Measurements from ENCODE around the gene NAB1.
"Not testable (repeated sequence)": the region's sequence is repeated elsewhere in the genome, so short reads cannot be mapped to it uniquely, and the experiment has no call there.

The NAB1 gene, protein sequence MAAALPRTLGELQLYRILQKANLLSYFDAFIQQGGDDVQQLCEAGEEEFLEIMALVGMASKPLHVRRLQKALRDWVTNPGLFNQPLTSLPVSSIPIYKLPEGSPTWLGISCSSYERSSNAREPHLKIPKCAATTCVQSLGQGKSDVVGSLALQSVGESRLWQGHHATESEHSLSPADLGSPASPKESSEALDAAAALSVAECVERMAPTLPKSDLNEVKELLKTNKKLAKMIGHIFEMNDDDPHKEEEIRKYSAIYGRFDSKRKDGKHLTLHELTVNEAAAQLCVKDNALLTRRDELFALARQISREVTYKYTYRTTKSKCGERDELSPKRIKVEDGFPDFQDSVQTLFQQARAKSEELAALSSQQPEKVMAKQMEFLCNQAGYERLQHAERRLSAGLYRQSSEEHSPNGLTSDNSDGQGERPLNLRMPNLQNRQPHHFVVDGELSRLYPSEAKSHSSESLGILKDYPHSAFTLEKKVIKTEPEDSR

DNA sequence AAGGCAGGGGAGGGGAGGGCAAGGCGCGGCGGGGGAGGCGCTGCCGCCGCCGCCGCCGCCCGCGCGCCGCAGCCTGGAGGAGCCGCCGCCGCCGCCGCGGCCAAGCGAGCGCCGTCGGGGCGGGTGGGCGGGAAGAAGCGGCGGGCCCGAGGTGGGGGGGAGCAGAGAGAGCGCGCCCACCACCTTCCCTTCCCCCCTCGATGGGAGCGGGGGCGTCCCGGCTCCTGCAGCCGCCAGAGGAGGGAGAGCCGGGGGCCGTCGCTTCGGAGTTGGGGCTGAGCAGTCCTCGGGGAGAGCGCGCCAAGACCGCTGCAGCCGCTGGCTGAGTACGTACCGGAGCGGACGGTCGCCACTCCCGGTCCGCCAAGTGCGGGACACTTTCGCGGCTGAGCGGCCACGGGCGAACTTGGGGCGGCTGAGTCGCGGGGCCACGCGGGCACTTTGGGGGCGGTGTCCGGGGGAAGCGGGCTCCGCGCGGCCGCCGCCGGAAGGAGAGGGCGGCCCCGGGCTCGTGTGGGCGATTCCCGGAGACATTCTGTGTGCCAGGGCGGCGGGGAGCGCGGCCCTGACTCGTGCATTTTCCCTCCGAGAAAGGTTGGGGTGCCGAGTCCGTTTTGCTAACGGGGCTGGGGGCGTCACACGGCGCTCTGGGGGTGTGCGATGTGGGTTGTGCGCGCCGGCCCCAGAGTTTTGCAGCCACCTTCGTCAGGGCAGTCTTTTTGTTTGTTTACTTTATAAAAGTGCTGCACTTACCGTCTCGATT, at the start of gene NAB1:
NAB1 (plus strand) TSS at position 49 of the 763 bp plus-strand sequence. CDS start 10,094 bp downstream, outside the sequence.
- DNase-seq: peak; percentile 53

- DNase-seq: no peak
Observed at GRCh38 chr2:190599546-190600220, 49.2 kb upstream of the NAB1 start.

DNA sequence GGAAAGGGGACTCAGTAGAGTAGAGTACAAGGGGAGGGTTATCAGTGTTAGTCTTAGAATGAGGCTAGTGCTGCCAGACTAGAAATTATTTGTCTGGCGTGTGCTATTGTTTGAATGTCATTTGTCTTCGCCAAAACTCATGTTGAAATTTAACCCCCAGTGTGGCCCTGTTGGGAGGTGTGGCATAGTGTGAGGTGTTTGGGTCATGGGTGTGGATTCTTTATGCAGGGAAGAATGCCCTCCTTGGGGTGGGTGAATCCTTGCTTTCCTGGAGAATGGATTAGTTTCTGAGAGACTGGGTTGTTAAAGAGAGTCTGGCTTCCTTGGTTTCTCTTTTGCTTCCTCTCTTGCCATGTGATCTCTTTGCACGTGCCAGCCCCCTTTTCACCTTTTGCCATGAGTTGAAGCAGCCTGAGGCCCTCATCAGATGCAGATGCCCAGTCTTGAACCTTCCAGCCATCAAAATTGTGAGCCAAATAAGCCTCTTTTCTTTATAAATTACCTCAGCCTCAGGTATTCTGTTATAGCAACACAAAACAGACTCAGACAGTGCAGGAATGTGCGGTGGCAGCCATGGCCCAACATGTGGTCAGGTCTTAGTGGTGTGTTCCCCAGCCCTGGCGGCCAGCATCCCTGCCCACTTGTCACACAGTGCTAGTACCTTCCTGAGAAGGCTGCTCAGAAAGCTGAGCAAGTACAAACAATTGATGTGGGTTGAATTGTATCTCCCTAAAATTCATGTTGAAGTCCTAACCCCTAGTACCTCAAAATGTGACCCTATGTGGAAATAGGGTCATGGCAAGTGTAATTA, 48.4 kb upstream of the NAB1 start:
- DNase-seq: no peak

- no peak for DNase-seq
Observed at GRCh38 chr2:190603374-190603773, 45.5 kb upstream of the NAB1 start.

DNA sequence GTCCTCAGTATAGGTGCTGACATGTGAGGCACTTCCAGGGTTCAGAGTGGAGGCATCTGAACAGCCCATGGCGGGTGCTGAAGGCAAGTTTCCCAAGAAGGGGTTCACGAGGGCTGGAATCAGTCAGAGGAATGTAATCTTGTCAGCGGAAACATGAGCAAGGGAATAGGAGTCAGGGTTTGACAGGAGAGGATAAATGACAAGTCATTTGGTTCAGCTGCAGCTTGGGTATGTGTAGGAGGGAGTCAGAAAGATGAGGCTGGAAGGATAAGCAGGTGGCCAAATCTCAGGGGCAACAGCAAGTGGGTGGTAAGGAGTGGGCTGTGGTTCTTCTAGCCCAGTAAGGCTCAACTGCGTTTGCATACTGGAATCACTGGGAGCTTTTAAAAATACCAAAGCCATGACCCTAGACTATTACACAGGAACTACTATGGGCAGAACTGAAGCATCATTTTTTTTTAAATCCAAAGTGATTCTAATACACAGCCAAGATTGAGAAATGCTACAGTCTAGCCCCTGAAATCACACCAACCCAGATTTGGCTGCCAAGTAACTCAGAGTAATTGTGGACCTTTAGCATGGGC, 41.8 kb upstream of the NAB1 start:
- no peak for DNase-seq

DNA sequence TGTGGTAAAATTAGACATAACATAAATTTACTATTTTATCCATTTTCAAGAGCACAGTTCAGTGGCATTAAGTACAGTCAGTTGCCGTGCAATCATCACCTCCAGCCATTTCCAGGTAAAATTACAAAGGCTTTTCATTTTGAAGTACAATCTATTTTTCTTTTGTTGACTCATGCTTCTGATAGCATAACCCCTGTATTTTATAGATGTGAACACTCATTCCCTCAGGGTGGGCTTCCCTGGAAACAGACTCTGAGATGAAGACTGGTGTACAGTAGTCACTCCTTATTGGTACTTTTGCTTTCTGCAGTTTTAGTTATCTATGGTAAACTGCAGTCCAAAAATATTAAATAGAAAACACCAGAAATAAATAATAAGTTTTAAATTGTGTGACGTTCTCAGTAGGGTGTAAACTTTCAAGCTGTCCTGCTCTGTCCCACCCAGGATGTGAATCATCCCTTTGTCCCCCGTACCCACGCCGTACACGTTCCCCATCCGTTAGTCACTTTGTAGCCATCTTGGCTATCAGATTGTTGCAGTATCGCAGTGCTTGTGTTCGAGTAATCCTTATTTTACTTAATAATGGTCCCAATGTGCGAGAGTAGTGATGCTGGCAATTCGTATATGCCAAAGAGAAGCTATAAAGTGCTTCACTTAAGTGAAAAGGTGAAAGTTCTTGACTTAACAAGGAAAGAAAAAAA, 41.1 kb upstream of the NAB1 start:
- DNase-seq: no peak

- DNase-seq: not testable (repeated sequence)
Observed at GRCh38 chr2:190608863-190609262, 40.0 kb upstream of the NAB1 start.

DNA sequence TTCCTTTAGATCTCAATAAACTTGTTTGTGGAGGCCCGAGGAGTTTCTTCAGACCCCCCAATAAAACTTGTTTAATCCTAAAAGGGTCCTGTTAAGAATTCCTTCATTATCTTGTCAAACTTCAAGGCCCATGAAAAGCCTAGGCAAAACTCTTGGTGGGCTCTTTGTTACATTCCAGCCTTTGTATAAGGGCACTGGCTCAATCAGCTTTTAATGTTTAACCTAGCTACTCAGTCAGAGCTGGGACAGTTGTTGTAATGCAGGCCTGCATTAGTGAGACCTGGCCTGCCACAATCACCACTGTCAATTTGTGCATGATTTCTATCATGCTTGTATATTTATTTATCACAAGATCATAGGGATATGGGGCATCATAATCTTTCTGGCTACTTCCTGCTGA, 39.5 kb upstream of the NAB1 start:
- not testable (repeated sequence) for DNase-seq

GRCh38 chr2:190610528-190610927, 38.4 kb upstream of the NAB1 start:
- not testable (repeated sequence) for DNase-seq

- DNase-seq: peak; percentile 91
Observed at GRCh38 chr2:190615555-190616200, 33.2 kb upstream of the NAB1 start.

GRCh38 chr2:190618030-190618429, 30.9 kb upstream of the NAB1 start:
- DNase-seq: no peak

DNA sequence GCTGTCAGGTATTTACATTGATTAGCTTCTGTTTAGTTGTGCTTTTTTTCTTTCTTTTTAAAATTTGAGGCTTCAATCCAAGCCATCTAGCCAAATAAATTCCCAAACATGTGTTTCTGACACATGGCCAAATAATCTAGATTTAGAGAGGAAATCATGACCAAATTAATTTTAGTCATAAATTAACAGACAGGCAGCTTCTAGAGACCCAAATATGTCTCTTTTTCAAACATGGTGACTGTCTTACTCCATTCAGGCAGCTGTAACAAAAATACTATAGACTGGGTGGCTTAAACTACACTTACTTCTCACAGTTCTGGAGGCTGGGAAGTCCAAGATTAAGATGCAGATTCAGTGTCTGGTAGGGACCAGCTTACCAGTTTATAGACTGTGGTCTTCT, 23.2 kb upstream of the NAB1 start:
- no peak for DNase-seq

DNA sequence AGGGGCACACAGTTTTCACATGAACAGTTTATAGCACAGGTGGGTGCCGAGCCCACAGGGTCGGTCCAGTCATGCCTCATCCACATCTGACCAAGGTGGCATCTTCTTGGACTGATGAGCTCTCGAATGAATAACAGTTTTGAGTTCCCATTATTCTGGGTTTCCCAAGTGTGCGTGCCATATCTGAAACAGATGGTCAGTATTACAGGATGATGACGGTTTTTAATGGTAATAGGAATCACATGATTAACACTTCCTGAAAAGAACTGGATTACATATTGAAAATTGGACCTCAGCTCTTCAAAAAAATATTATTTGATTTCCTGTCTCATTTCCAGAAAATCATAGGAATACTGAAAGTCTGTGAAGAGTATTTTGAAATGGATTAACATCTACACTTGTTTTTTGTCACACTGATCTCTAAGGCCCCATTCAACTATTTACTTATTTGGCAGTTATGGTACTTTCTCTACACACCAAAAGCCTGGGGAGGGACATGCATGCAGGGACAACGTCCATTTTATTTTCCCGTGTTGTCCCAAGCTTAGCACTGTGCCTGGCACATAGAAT, 22.2 kb upstream of the NAB1 start:
- no peak for DNase-seq

DNA sequence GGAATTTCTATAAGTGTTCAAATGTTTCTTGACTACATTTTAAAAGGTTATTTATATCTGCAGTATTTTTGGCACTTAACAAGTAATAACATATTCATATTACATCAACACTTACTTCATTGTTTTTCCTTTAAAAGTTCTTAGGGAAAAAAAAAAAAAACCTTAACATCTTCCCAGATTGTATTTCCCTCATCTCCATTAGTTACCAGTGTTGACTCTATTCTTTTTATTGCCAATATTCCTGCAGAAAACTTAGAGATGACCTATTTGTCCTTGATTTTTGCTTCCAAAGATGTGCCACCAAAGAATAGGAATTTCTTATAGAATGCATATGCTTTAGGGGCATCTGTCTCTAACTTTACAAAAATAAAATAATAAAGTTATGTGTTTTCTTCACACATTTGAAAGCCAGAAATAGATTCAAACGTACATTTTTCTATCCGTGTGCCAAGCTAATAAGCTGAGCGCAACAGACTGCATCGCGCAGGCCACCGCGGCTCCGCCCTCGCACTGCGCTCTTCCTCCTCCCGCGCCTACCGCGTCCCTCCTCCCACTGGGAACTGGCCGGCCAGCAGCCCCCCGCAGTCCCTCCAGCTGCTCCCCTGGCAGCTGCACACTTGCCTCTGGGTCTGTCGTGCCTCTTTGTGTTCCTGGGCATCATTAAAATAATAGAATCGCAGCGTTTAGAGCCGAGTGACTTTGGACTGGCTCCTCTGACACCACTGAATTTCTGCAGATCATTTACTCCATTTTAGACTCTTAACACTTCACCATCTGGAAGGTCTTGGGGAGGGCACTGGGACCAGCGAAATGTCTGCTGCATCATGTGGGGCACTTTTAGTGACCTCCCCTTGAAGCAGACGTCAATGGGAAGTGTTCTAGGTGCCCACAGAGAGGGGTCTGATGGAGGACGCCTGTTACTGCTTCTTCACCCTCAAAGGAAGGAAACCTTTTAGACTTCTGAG, 21.2 kb upstream of the NAB1 start:
- DNase-seq: peak; percentile 74

DNA sequence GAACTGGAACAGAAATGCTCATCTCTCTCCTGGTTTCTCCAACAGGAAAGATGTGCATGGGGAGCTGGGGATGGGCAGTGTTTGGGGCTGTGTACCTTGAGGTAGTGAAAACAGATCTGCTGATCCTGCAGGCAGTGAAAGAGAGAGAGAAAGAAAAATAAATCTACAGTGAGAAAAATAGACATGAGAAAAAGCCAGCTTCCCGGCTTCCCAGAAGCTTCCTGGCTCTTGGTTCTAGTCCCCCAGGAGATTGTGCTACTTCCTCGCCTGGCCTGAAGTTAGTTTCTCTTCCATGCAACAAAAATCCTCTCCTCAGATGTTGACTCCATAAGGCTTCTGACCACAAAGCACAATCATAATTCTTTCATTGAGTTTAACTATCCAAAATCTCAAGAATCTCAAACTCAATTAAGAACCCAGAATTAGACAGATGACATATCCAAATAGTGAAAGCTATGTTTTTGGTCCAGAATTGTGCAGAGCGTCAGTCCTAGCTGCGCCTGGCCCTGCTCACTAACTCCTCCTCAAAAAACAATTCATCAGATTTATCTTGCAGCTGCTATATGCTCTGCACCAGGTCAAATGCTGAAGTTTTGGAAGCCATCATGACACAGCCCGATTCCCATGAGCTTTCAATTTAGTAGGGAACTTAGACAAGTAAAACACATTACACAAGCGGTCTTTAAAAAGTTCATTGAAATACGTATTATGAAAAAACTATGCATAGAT, 20.1 kb upstream of the NAB1 start:
- no peak for DNase-seq

- no peak for DNase-seq
Observed at GRCh38 chr2:190634381-190634780, 14.5 kb upstream of the NAB1 start.

DNA sequence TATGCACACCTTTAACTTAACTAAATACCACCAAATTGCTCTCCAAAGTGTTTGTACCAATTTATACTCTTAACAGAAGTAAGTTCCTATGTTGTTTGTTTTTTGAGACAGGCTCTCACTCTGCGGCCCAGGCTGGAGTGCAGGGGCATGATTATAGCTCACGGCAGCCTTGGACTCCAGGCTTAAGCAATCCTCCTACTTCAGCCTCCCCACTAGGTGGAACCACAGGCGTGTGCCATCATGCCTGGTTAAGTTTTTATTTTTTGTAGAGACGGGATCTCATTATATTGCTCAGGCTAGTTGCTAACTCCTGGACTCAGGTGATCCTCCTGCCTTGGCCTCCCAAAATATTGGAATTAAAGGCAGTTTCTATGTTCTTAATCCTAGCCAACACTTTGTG, 13.1 kb upstream of the NAB1 start:
- DNase-seq: no peak

DNA sequence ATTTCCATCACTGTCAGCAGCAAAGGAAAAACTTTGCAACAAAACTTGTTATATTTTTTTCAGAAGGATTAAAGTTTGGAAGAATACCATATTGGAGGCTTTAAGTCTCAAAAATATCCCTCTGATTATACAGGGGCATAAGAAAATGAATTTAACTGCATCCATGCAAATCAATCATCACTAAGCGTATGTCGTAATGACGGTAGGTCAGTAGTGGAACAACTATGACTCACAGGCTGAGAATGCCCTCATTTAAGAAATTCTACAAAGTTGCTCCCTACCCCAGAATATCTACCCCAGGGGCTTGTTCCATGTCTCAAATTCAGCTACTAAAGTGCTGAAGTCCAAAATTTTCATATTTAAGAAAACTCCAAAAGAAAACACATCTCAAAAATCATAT, 12.5 kb upstream of the NAB1 start:
- no peak for DNase-seq

- no peak for DNase-seq
Observed at GRCh38 chr2:190637281-190637734, 11.6 kb upstream of the NAB1 start.

All from COR-L47 (cell line).